Stimulated activated CD8-positive, alpha-beta memory T cell treated with anti-CD3 and anti-CD28 coated beads, Interleukin-7, amount 100 ng/mL, for 4 hours (primary cell): ENCODE measurements around the gene SYT7.

Experiments
- DNase-seq, 2 donors: peaks; one replicate each; pipeline ENCODE4 v3.0.0-alpha.2; 2020; ENCODE audit warnings: low read depth in 2 of 2

The SYT7 gene

GRCh38 chr11:61539006-61539405 lies 41.9 kb downstream of the SYT7 start:
- DNase-seq: no peak

DNA sequence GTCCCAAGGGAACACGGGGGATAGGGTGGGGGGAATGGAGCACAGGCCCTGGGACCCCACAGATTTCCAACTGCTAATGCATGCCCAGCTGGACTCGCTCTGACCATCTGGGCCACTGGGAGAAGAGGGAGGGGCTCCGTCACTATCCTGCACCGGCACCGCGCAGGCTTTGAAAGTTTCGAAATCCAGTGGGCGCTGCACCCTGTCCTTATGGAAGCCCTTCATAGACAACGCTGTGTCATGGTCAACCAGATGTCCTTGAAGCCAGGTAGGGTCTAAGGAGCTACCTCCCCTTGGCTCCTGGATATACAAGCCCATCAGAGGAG lies 42.3 kb downstream of the SYT7 start:
- no peak for DNase-seq

- no peak for DNase-seq
Measured at GRCh38 chr11:61537326-61537725, 43.5 kb downstream of the SYT7 start.

GRCh38 chr11:61536676-61537270 lies 44.1 kb downstream of the SYT7 start:
- DNase-seq: no peak

- DNase-seq: no peak
Measured at GRCh38 chr11:61535998-61536675, 44.7 kb downstream of the SYT7 start.

GRCh38 chr11:61534933-61535839 lies 45.7 kb downstream of the SYT7 start:
- DNase-seq: no peak

GRCh38 chr11:61534025-61534932 lies 46.6 kb downstream of the SYT7 start:
- DNase-seq: no peak

DNA sequence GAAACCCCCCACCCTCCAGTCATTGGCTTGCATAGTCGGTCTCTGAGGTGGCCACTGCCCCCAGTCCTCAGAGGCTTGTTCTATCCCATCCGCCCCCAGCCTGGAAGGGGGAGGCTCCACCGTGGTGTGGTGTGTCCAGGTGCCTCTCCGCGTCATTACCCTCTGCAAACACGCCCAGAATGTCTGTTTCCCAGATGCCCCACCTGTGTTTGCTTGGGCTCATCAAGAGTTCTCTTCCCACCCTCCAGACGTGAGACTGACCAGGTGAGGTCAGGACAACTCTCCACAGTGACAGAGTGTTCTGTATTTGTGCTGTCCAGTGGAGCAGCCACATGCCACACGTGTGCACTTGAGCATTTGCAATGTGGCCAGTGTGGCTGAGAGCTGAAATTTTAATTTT lies 47.5 kb downstream of the SYT7 start:
- no peak for DNase-seq

DNA sequence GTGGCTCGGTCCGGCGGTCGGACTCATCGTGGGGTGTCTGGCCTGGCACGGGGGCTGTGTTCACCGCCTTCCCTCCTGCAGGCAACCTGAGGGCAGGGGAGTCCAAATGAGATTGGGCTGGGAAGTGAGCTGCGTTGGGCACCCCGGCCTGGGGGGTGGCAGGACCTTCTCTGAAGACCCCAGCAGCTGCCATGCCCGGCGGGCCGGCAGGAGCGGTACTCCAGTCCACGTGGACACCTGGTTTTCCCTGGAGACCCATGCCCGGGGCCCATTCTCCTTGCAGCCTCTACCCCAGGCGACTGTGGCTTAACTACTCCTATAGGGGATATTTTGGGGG lies 47.9 kb downstream of the SYT7 start:
- no peak for DNase-seq

GRCh38 chr11:61532134-61533038 lies 48.5 kb downstream of the SYT7 start:
- no peak for DNase-seq

DNA sequence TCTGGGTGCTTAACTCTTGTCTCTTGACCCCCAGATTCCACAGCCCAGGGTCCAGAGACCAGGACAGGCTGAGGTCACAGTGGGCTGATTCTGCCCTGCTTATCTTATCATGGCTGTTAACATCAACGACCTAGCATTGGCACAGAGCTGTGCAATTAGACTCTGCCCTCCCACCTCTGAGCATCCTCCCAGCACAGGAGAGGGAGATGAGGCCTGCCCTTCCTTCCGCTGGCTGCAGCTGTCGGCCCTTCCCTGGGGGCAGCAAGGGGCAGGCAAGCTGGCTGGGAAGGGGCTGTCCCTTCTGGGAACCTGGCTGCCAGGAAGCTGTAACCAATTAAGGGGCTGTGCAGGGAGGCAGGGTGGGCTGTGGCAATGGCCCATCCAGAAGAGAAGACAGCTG lies 49.8 kb downstream of the SYT7 start:
- DNase-seq: no peak

DNA sequence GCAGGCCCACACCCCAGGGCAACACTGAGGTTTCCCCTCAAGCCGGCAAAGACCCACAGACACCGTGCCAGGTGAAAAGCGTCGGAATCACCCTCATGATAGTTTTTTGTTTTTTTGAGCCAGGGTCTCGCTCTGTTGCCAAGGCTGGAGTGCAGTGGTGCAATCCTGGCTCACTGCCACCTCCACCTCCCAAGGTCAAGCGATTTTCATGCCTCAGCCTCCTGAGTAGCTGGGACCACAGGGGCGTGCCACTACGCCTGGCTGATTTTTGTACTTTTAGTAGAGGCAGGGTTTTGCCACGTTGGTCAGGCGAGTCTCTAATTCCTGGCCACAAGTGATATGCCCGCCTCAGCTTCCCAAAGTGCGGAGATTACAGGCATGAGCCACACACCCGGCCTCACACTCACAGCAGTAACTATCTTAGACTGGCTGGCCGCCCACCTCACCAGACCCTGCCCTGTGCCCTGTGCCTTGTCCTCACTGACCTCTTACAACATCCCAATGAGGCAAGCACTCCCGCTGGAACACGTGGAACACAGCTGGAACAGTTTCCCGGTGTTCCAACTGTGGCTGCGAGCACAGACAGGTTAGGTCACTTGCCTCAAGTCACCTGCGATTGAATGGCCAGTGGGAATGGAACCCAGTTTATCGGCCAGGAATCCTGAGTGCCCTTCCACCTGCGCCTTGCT lies 51.2 kb downstream of the SYT7 start:
- no peak for DNase-seq

- DNase-seq: no peak
Measured at GRCh38 chr11:61528114-61528513, 52.8 kb downstream of the SYT7 start.

DNA sequence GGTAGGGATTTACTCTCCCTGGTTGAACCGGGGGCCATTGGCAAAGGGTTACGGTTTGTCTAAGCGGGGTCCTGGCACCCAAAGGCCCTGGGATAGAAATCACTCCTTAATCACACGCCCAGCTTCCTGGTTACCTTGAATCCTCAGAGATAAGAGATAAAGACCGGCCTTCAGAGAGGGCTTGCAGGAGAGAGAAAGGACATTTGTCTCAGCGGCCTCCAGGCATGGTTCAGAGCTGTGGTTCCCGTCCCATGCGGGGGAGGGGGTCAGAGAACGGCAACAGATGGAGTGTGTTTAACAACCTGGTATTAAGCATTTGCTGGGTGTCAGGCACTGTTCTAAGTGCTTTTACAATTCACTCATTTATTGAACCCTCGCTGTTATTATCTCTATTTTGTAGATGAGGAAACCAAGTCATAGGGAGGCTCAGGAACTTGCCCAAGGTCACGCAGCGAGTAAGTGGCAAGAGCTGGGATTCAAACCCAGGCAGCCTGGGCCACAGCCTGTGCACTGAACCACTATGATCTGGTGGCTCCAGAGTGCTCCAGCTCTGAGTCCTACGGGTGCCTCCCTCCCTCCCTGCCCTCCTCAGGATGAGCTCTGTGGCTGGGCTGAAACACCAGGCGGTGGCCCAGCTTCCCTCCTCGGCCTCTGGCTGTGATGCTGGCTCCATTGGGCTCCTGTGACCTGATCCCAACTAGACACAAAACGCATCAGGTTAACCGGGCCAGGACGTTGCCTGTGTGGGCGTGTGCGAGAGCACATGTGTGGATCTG lies 53.7 kb downstream of the SYT7 start:
- no peak for DNase-seq

DNA sequence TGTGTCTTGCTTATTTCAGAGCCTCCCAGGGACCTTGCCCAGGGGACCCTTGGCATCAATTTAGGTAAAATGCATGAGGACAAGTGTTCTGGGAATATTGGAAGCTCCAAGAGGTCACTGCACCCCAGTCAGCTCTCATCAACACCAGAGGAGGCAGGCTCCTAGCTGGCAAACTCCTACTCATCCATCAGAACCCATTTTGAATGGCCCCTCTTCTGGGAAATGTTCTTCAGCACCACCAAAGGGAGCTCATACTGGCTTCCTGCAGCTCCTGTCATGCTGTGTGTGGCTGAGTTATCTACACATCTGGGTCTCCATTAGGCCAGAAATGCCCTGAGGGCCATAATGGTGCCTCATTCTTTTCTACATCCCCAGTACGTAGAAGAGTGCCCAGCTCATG lies 54.6 kb downstream of the SYT7 start:
- DNase-seq: no peak

GRCh38 chr11:61524963-61525587 lies 55.8 kb downstream of the SYT7 start:
- DNase-seq: no peak

GRCh38 chr11:61524446-61524845 lies 56.4 kb downstream of the SYT7 start:
- DNase-seq: no peak

DNA sequence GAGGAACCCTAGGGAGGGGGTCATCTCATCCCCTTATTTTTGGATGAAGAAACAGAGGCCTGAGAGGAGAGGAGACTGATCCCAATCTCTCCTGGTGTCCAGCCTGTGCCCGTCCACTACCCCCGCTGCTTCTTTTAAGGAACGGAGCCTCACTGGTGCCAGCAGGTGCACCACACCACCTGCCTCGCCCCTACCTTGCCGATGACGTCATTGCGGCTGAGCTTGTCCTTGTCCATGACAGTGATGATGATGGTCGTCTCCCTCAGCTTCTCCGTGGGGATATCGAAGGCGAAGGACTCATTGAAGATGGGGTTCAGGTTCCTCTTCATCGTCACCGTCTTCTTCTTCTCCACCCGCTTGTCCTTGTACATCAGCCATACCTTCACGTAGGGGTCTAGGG lies 58.0 kb downstream of the SYT7 start:
- DNase-seq: no peak
